ENCODE data around the gene FAM78A.

FAM78A gene

GRCh38 chr9:131240047-131240921 lies 36.0 kb downstream of the FAM78A start:
- in situ Hi-C loops (cut with HindIII; ENCODE audit: low sequenced_read_pairs): no loop called here

GRCh38 chr9:131239161-131239975 lies 36.9 kb downstream of the FAM78A start:
- in situ Hi-C loops (cut with HindIII; ENCODE audit: low sequenced_read_pairs): no loop called here

GRCh38 chr9:131238402-131239021 lies 37.8 kb downstream of the FAM78A start:
- in situ Hi-C loops (cut with HindIII; ENCODE audit: low sequenced_read_pairs): no loop called here

GRCh38 chr9:131237931-131238401 lies 38.3 kb downstream of the FAM78A start:
- in situ Hi-C loops (cut with HindIII; ENCODE audit: low sequenced_read_pairs): no loop called here

- in situ Hi-C loops (cut with HindIII; ENCODE audit: low sequenced_read_pairs): no loop called here
These were observed 39.0 kb downstream of the FAM78A start for GRCh38 chr9:131237291-131237690.

- in situ Hi-C loops (cut with HindIII; ENCODE audit: low sequenced_read_pairs): no loop called here
These were observed 39.5 kb downstream of the FAM78A start for GRCh38 chr9:131236761-131237160.

GRCh38 chr9:131236161-131236560 lies 40.1 kb downstream of the FAM78A start:
- in situ Hi-C loops (cut with HindIII; ENCODE audit: low sequenced_read_pairs): no loop called here

- in situ Hi-C loops (cut with HindIII; ENCODE audit: low sequenced_read_pairs): no loop called here
These were observed 40.8 kb downstream of the FAM78A start for GRCh38 chr9:131235480-131235851.

GRCh38 chr9:131234799-131235479 lies 41.4 kb downstream of the FAM78A start:
- in situ Hi-C loops (cut with HindIII; ENCODE audit: low sequenced_read_pairs): no loop called here

GRCh38 chr9:131233995-131234394 lies 42.3 kb downstream of the FAM78A start:
- in situ Hi-C loops (cut with HindIII; ENCODE audit: low sequenced_read_pairs): no loop called here

GRCh38 chr9:131233556-131233955 lies 42.8 kb downstream of the FAM78A start:
- in situ Hi-C loops (cut with HindIII; ENCODE audit: low sequenced_read_pairs): no loop called here

GRCh38 chr9:131228988-131229387 lies 47.3 kb downstream of the FAM78A start:
- in situ Hi-C loops (cut with HindIII; ENCODE audit: low sequenced_read_pairs): no loop called here

GRCh38 chr9:131227959-131228460 lies 48.3 kb downstream of the FAM78A start:
- in situ Hi-C loops (cut with HindIII; ENCODE audit: low sequenced_read_pairs): no loop called here

- in situ Hi-C loops (cut with HindIII; ENCODE audit: low sequenced_read_pairs): no loop called here
These were observed 49.0 kb downstream of the FAM78A start for GRCh38 chr9:131227112-131227958.

- in situ Hi-C loops (cut with HindIII; ENCODE audit: low sequenced_read_pairs): no loop called here
These were observed 50.1 kb downstream of the FAM78A start for GRCh38 chr9:131226226-131226625.

- in situ Hi-C loops (cut with HindIII; ENCODE audit: low sequenced_read_pairs): no loop called here
These were observed 53.9 kb downstream of the FAM78A start for GRCh38 chr9:131222460-131222859.

GRCh38 chr9:131220485-131220884 lies 55.8 kb downstream of the FAM78A start:
- in situ Hi-C loops (cut with HindIII; ENCODE audit: low sequenced_read_pairs): no loop called here

- in situ Hi-C loops (cut with HindIII; ENCODE audit: low sequenced_read_pairs): no loop called here
These were observed 57.9 kb downstream of the FAM78A start for GRCh38 chr9:131218370-131218769.

- in situ Hi-C loops (cut with HindIII; ENCODE audit: low sequenced_read_pairs): no loop called here
These were observed 58.8 kb downstream of the FAM78A start for GRCh38 chr9:131217331-131218031.

Data from DLD1 (cell line).